Coronary artery (tissue), 2 donors: ENCODE results near the gene DLX3.

Experiments
- DNase-seq: peaks from one replicate; pipeline ENCODE4 v3.0.0-alpha.2; 2017; ENCODE audit warnings: low spot score
- H3K27ac ChIP-seq, 2 donors: fragments of 200-600 bp; sonication (generic); one replicate each; pipeline ENCODE4 v1.5.1; 2016 to 2019
- H3K4me3 ChIP-seq: fragments of 200-600 bp; sonication (generic); 2 replicates; pipeline ENCODE4 v1.5.1; 2016; ENCODE audit warnings: mild to moderate bottlenecking, moderate library complexity
- CTCF ChIP-seq: fragments of 200-600 bp; sonication (generic); IDR thresholded peaks from one replicate; pipeline ENCODE4 v1.5.1; 2019; ENCODE audit warnings: antibody characterized with exemption

DLX3 gene

GRCh38 chr17:49978501-49978900 lies 16.5 kb downstream of the DLX3 start:
- no peak overlapping the region for H3K4me3 ChIP-seq
- no peak for DNase-seq
- no peak overlapping the region for H3K27ac ChIP-seq
- no peak for TF ChIP-seq CTCF

- no peak for TF ChIP-seq CTCF
- no peak overlapping the region for H3K4me3 ChIP-seq
- no peak overlapping the region for H3K27ac ChIP-seq
- DNase-seq: no peak
Measured at GRCh38 chr17:49977463-49978389, 17.3 kb downstream of the DLX3 start.

- H3K27ac ChIP-seq: no peak overlapping the region
- no peak for TF ChIP-seq CTCF
- DNase-seq: no peak
- no peak overlapping the region for H3K4me3 ChIP-seq
Measured at GRCh38 chr17:49976828-49977202, 18.2 kb downstream of the DLX3 start.

GRCh38 chr17:49976163-49976827 lies 18.7 kb downstream of the DLX3 start:
- no peak for TF ChIP-seq CTCF
- no peak for DNase-seq
- Histone ChIP-seq H3K4me3 (no peak overlapping the region), H3K27ac (no peak overlapping the region)

GRCh38 chr17:49975531-49975930 lies 19.5 kb downstream of the DLX3 start:
- no peak overlapping the region for H3K27ac ChIP-seq
- H3K4me3 ChIP-seq: no peak overlapping the region
- DNase-seq: no peak
- no peak for TF ChIP-seq CTCF

GRCh38 chr17:49973271-49973615 lies 21.8 kb downstream of the DLX3 start:
- no peak overlapping the region for H3K4me3 ChIP-seq
- DNase-seq: no peak
- TF ChIP-seq CTCF: no peak
- no peak overlapping the region for H3K27ac ChIP-seq
